Measurements from ENCODE around the gene CCL16. TPM values are rescaled to one million over a fixed set of nuclear protein-coding genes. Genes with fewer than 3 reads are reported as not detected.

The CCL16 gene
- total RNA-seq, 1 donor from 2014 or later: not detected

GRCh38 chr17:35984140-35984539 lies 2.8 kb upstream of the CCL16 start:
- peaks cover 6% of the 10 kb centered on the region for H3K27me3 ChIP-seq (ENCODE audit: low read depth)
- H3K27ac ChIP-seq (replicated peaks): no peak overlapping the region
- H3K9me3 ChIP-seq (replicated peaks): peaks cover 7% of the 10 kb centered on the region
- no peaks in the 10 kb centered on the region for H3K36me3 ChIP-seq
- H3K4me3 ChIP-seq: no peak overlapping the region
- DNase-seq: no peak
- intact Hi-C loops (cut with micrococcal nuclease): no loop called here
- no peak for TF ChIP-seq CTCF (IDR thresholded peaks at IDR 0.05; ENCODE audit: borderline replicate concordance)
- H3K4me1 ChIP-seq: peaks cover 24% of the 10 kb centered on the region

GRCh38 chr17:35982409-35983191 lies 1.3 kb upstream of the CCL16 start:
- no peak for TF ChIP-seq CTCF (IDR thresholded peaks at IDR 0.05; ENCODE audit: borderline replicate concordance)
- H3K4me1 ChIP-seq: peaks cover 22% of the 10 kb centered on the region
- peaks cover 6% of the 10 kb centered on the region for H3K27me3 ChIP-seq (ENCODE audit: low read depth)
- DNase-seq: no peak
- no peaks in the 10 kb centered on the region for H3K36me3 ChIP-seq
- intact Hi-C loops (cut with micrococcal nuclease): no loop called here
- no peaks in the 10 kb centered on the region for H3K9me3 ChIP-seq (replicated peaks)
- no peak overlapping the region for H3K27ac ChIP-seq (replicated peaks)
- no peak overlapping the region for H3K4me3 ChIP-seq

GRCh38 chr17:35981908-35982330 lies 622 bp upstream of the CCL16 start:
- intact Hi-C loops (cut with micrococcal nuclease): no loop called here
- no peak for TF ChIP-seq CTCF (IDR thresholded peaks at IDR 0.05; ENCODE audit: borderline replicate concordance)
- H3K9me3 ChIP-seq (replicated peaks): no peaks in the 10 kb centered on the region
- H3K27me3 ChIP-seq (ENCODE audit: low read depth): peaks cover 6% of the 10 kb centered on the region
- no peaks in the 10 kb centered on the region for H3K36me3 ChIP-seq
- no peak for DNase-seq
- no peak overlapping the region for H3K4me3 ChIP-seq
- no peak overlapping the region for H3K27ac ChIP-seq (replicated peaks)
- peaks cover 15% of the 10 kb centered on the region for H3K4me1 ChIP-seq

- H3K4me1 ChIP-seq: peaks cover 11% of the 10 kb centered on the region
- no peaks in the 10 kb centered on the region for H3K9me3 ChIP-seq (replicated peaks)
- TF ChIP-seq CTCF (IDR thresholded peaks at IDR 0.05; ENCODE audit: borderline replicate concordance): no peak
- H3K36me3 ChIP-seq: no peaks in the 10 kb centered on the region
- no peak overlapping the region for H3K27ac ChIP-seq (replicated peaks)
- no peak overlapping the region for H3K4me3 ChIP-seq
- no peaks in the 10 kb centered on the region for H3K27me3 ChIP-seq (ENCODE audit: low read depth)
- intact Hi-C loops (cut with micrococcal nuclease): no loop called here
- no peak for DNase-seq
These were observed 3.0 kb downstream of the CCL16 start for GRCh38 chr17:35978346-35978745.

- DNase-seq: no peak
- Histone ChIP-seq H3K27ac (replicated peaks) (no peak overlapping the region), H3K36me3 (no peaks in the 10 kb centered on the region), H3K9me3 (replicated peaks) (no peaks in the 10 kb centered on the region), H3K4me1 (peaks cover 19% of the 10 kb centered on the region), H3K27me3 (ENCODE audit: low read depth) (no peaks in the 10 kb centered on the region), H3K4me3 (no peak overlapping the region)
- TF ChIP-seq CTCF (IDR thresholded peaks at IDR 0.05; ENCODE audit: borderline replicate concordance): no peak
- intact Hi-C loops (cut with micrococcal nuclease): no loop called here
These were observed 3.8 kb downstream of the CCL16 start for GRCh38 chr17:35977509-35977908.
